ENCODE measurements around the gene CRYGN.

CRYGN gene

GRCh38 chr7:151392426-151392825 is 47.5 kb downstream of the CRYGN start:
- TF ChIP-seq ZNF8 (CRISPR knock-in tag; IDR thresholded peaks at IDR 0.05) (no peak), PATZ1 (CRISPR knock-in tag; IDR thresholded peaks at IDR 0.05; ENCODE audit: borderline replicate concordance) (no peak), GLIS3 (CRISPR knock-in tag; IDR thresholded peaks at IDR 0.05) (no peak), CSRNP3 (CRISPR knock-in tag; IDR thresholded peaks at IDR 0.05) (no peak), ZNF70 (CRISPR knock-in tag; IDR thresholded peaks at IDR 0.05) (no peak), SNAI2 (CRISPR knock-in tag; IDR thresholded peaks at IDR 0.05) (no peak), RARB (CRISPR knock-in tag; IDR thresholded peaks at IDR 0.05) (no peak), ZFP30 (CRISPR knock-in tag; IDR thresholded peaks at IDR 0.05) (no peak), POU6F1 (CRISPR knock-in tag; IDR thresholded peaks at IDR 0.05; ENCODE audit: borderline replicate concordance, low read depth) (no peak), ZC3H10 (CRISPR knock-in tag; IDR thresholded peaks at IDR 0.05) (no peak), ISL1 (CRISPR knock-in tag; IDR thresholded peaks at IDR 0.05) (no peak), BACH2 (CRISPR knock-in tag; IDR thresholded peaks at IDR 0.05; ENCODE audit: borderline replicate concordance) (no peak), CREB5 (CRISPR knock-in tag; IDR thresholded peaks at IDR 0.05; ENCODE audit: low read depth) (no peak), OSR1 (CRISPR knock-in tag; IDR thresholded peaks at IDR 0.05) (no peak), TSHZ2 (CRISPR knock-in tag; IDR thresholded peaks at IDR 0.05) (no peak), ZFP3 (CRISPR knock-in tag; IDR thresholded peaks at IDR 0.05) (no peak), TOX (CRISPR knock-in tag; IDR thresholded peaks at IDR 0.05; ENCODE audit: borderline replicate concordance) (no peak)
- no peak for ATAC-seq

- TF ChIP-seq OSR1 (CRISPR knock-in tag; IDR thresholded peaks at IDR 0.05) = no peak
- no peak for ATAC-seq
Measured at GRCh38 chr7:151392002-151392401, 47.9 kb downstream of the CRYGN start.

- TF ChIP-seq ZNF70 (CRISPR knock-in tag; IDR thresholded peaks at IDR 0.05) = no peak
- no peak for TF ChIP-seq TCF4 (CRISPR knock-in tag; IDR thresholded peaks at IDR 0.05; ENCODE audit: borderline replicate concordance)
- no peak for TF ChIP-seq ZFP30 (CRISPR knock-in tag; IDR thresholded peaks at IDR 0.05)
- TF ChIP-seq TSHZ2 (CRISPR knock-in tag; IDR thresholded peaks at IDR 0.05) = no peak
- TF ChIP-seq ISL1 (CRISPR knock-in tag; IDR thresholded peaks at IDR 0.05) = no peak
- no peak for TF ChIP-seq SNAI2 (CRISPR knock-in tag; IDR thresholded peaks at IDR 0.05)
- ATAC-seq = no peak
Measured at GRCh38 chr7:151391358-151391730, 48.6 kb downstream of the CRYGN start.

All from SK-N-SH treated with all-trans-retinoic acid at 6 μM for 48 hours (cell line).